ENCODE results near the gene ARHGEF5.
"Not testable (repeated sequence)": the region's sequence is repeated elsewhere in the genome, so short reads cannot be mapped to it uniquely, and the experiment has no call there.

ARHGEF5 gene
- 3.7 to 5.9 (median 5.4) reads per million in 4 donors for total RNA-seq

- DNase-seq: not testable (repeated sequence)
Observed at GRCh38 chr7:144355176-144355822, at the start of gene ARHGEF5. Gene ARHGEF5, plus strand, starts transcription at chr7:144355402. Its CDS starts 7,268 bp downstream, at chr7:144362670.

- DNase-seq: not testable (repeated sequence)
Observed at GRCh38 chr7:144309702-144310101, 45.5 kb upstream of the ARHGEF5 start.

- not testable (repeated sequence) for DNase-seq
Observed at GRCh38 chr7:144311218-144311617, 44.0 kb upstream of the ARHGEF5 start.

GRCh38 chr7:144311872-144312469 is 43.2 kb upstream of the ARHGEF5 start, which contains the start of gene OR2A1:
Gene OR2A1, plus strand, starts transcription at chr7:144312419. Its CDS starts 5,706 bp downstream, at chr7:144318125.
- not testable (repeated sequence) for DNase-seq

GRCh38 chr7:144317537-144317936 is 37.7 kb upstream of the ARHGEF5 start:
- DNase-seq: not testable (repeated sequence)

GRCh38 chr7:144319547-144319946 is 35.7 kb upstream of the ARHGEF5 start:
- DNase-seq: not testable (repeated sequence)

- DNase-seq: not testable (repeated sequence)
Observed at GRCh38 chr7:144321677-144322206, 33.5 kb upstream of the ARHGEF5 start.

- DNase-seq: peak in 1 of 5 donors; percentile 9
Observed at GRCh38 chr7:144323359-144323758, 31.8 kb upstream of the ARHGEF5 start.

GRCh38 chr7:144325868-144326267 is 29.3 kb upstream of the ARHGEF5 start:
- DNase-seq: not testable (repeated sequence)

GRCh38 chr7:144330044-144330443 is 25.2 kb upstream of the ARHGEF5 start:
- DNase-seq: not testable (repeated sequence)

GRCh38 chr7:144331221-144331995 is 23.8 kb upstream of the ARHGEF5 start:
- not testable (repeated sequence) for DNase-seq

- not testable (repeated sequence) for DNase-seq
Observed at GRCh38 chr7:144331996-144332288, 23.3 kb upstream of the ARHGEF5 start.

GRCh38 chr7:144348625-144349024 is 6.6 kb upstream of the ARHGEF5 start:
- DNase-seq: not testable (repeated sequence)

- DNase-seq: not testable (repeated sequence)
Observed at GRCh38 chr7:144351667-144352066, 3.5 kb upstream of the ARHGEF5 start.

- DNase-seq: not testable (repeated sequence)
Observed at GRCh38 chr7:144356185-144356584, 983 bp downstream of the ARHGEF5 start.

- DNase-seq: not testable (repeated sequence)
Observed at GRCh38 chr7:144356860-144357259, 1.7 kb downstream of the ARHGEF5 start.

GRCh38 chr7:144362061-144362460 is 6.9 kb downstream of the ARHGEF5 start:
- DNase-seq: not testable (repeated sequence)

- DNase-seq: not testable (repeated sequence)
Observed at GRCh38 chr7:144365523-144365922, 10.3 kb downstream of the ARHGEF5 start.

- not testable (repeated sequence) for DNase-seq
Observed at GRCh38 chr7:144367250-144367649, 12.0 kb downstream of the ARHGEF5 start.

- DNase-seq: not testable (repeated sequence)
Observed at GRCh38 chr7:144369221-144369620, 14.0 kb downstream of the ARHGEF5 start.

- no peak for DNase-seq
Observed at GRCh38 chr7:144378651-144379050, 23.4 kb downstream of the ARHGEF5 start.

- DNase-seq: no peak
Observed at GRCh38 chr7:144379776-144380384, 24.7 kb downstream of the ARHGEF5 start.

GRCh38 chr7:144384071-144384470 is 28.9 kb downstream of the ARHGEF5 start:
- no peak for DNase-seq

All from T-helper 1 cell (primary cell).